AG04449 (cell line): ENCODE data around the gene TMEM140.

Experiments used
- CTCF ChIA-PET: fragments of 350-600 bp; formaldehyde crosslinking; extraction: SDS; loops from one replicate; lab custom pipeline; 2021; ENCODE audit warnings: antibody characterized with exemption; lab: Yijun Ruan, JAX
- POLR2A ChIA-PET: fragments of 400-600, 350-600 bp; formaldehyde crosslinking; extraction: SDS; loops from one replicate; lab custom pipeline; 2020; ENCODE audit warnings: antibody characterized with exemption, inconsistent platforms; lab: Yijun Ruan, JAX
- DNase-seq: peaks from one replicate; pipeline ENCODE4 v3.0.0-alpha.2; 2010; ENCODE audit warnings: low read depth, low spot score
- H3K4me3 ChIP-seq: 2 replicates; pipeline ENCODE4 v1.5.1; 2011; ENCODE audit warnings: low read depth, mild to moderate bottlenecking, control low read depth, low read length
- CTCF ChIP-seq: IDR thresholded peaks from one replicate; pipeline ENCODE4 v1.5.1; 2011; ENCODE audit warnings: mild to moderate bottlenecking, moderate library complexity, low read length, control low read depth, inconsistent platforms; ENCODE audit not compliant: insufficient read depth; ENCODE audit errors: missing control alignments

Gene TMEM140

GRCh38 chr7:135160858-135161653 lies 13.2 kb downstream of the TMEM140 start:
- ChIA-PET CTCF (interaction anchor here (1.3 to 3.5 kb wide), 3 partner anchors 8 to 10 kb away, joined by 5 to 19 read pairs (median 5); partner anchors contain the start of gene CYREN), POLR2A (no interaction called here)
- H3K4me3 ChIP-seq, result no peak overlapping the region
- TF ChIP-seq CTCF, result no peak
- no peak for DNase-seq

GRCh38 chr7:135161669-135162068 lies 13.8 kb downstream of the TMEM140 start:
- DNase-seq, result no peak
- TF ChIP-seq CTCF, result no peak
- no peak overlapping the region for H3K4me3 ChIP-seq
- ChIA-PET POLR2A (no interaction called here), CTCF (interaction anchor here (1.4 kb wide), 1 partner anchor 10 kb away, joined by 4 read pairs; no protein-coding TSS in a partner anchor)

GRCh38 chr7:135162382-135163001 lies 14.6 kb downstream of the TMEM140 start:
- no peak for TF ChIP-seq CTCF
- no peak for DNase-seq
- POLR2A ChIA-PET, result no interaction called here
- CTCF ChIA-PET, result interaction anchor here (1.4 kb wide), 1 partner anchor 9 kb away, joined by 4 read pairs; no protein-coding TSS in a partner anchor
- no peak overlapping the region for H3K4me3 ChIP-seq

GRCh38 chr7:135164357-135165061 lies 16.6 kb downstream of the TMEM140 start:
- no peak for TF ChIP-seq CTCF
- POLR2A ChIA-PET, result no interaction called here
- CTCF ChIA-PET, result interaction anchor here (1.4 kb wide), 1 partner anchor 179 kb away, joined by 3 read pairs; the partner anchor contains the start of gene AGBL3
- H3K4me3 ChIP-seq, result no peak overlapping the region
- no peak for DNase-seq

GRCh38 chr7:135165862-135166261 lies 18.0 kb downstream of the TMEM140 start:
- DNase-seq, result no peak
- TF ChIP-seq CTCF, result no peak
- ChIA-PET POLR2A (no interaction called here), CTCF (no interaction called here)
- no peak overlapping the region for H3K4me3 ChIP-seq
